ENCODE results near the gene CBX1. TPM values are rescaled to one million over a fixed set of nuclear protein-coding genes. Genes with fewer than 3 reads are reported as not detected.

CBX1 gene
- total and polyA plus RNA-seq, 5 donors: 29.2 to 37.9 (median 33.2) TPM

DNA sequence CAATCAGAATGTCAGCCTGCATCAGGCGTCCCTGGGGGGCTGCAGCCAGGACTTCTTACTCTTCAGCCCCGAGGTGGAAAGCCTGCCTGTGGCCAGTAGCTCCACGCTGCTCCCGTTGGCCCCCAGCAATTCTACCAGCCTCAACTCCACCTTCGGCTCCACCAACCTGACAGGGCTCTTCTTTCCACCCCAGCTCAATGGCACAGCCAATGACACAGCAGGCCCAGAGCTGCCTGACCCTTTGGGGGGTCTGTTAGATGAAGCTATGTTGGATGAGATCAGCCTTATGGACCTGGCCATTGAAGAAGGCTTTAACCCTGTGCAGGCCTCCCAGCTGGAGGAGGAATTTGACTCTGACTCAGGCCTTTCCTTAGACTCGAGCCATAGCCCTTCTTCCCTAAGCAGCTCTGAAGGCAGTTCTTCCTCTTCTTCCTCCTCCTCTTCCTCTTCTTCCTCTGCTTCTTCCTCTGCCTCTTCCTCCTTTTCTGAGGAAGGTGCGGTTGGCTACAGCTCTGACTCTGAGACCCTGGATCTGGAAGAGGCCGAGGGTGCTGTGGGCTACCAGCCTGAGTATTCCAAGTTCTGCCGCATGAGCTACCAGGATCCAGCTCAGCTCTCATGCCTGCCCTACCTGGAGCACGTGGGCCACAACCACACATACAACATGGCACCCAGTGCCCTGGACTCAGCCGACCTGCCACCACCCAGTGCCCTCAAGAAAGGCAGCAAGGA is 42.7 kb downstream of the CBX1 start:
- H3K4me3 ChIP-seq (ENCODE audit: low read length): no peak overlapping the region
- 77% methylated on average over 11 of the region's 11 CpGs for WGBS
- no peak for ATAC-seq
- no peak for DNase-seq
- H3K4me1 ChIP-seq (ENCODE audit: control insufficient read depth, insufficient read depth, low read length): peaks cover 16% of the 10 kb centered on the region
- intact Hi-C loops (cut with DNase I): no loop called here
- no peak overlapping the region for H3K27ac ChIP-seq (ENCODE audit: low read length)
- H3K9me3 ChIP-seq (ENCODE audit: control insufficient read depth, low read length): no peaks in the 10 kb centered on the region
- H3K27me3 ChIP-seq (ENCODE audit: control insufficient read depth, insufficient read depth): no peaks in the 10 kb centered on the region

DNA sequence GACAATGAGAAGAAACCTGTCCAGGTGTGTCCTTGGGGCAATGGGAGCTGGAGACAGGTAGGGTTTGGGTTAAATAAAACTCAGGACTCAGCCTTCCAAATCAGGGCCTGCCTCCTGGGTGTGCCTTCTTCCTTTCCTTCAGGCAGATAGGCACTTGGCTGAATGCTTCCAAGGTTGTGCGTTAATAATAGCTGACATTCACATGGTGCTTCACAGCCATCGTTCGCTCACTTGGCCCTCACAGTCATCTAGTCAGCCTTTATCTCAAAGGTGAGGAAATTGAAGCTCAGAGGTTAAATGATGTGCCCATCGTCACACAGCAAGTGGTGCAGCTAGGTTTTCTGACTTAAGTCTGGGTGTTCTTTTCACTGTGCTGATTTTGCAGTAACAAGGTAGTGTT is 43.7 kb downstream of the CBX1 start:
- 44% methylated on average over 4 of the region's 4 CpGs for WGBS
- Histone ChIP-seq H3K4me3 (ENCODE audit: low read length) (no peak overlapping the region), H3K4me1 (ENCODE audit: control insufficient read depth, insufficient read depth, low read length) (peaks cover 18% of the 10 kb centered on the region), H3K27ac (ENCODE audit: low read length) (no peak overlapping the region), H3K27me3 (ENCODE audit: control insufficient read depth, insufficient read depth) (no peaks in the 10 kb centered on the region), H3K9me3 (ENCODE audit: control insufficient read depth, low read length) (no peaks in the 10 kb centered on the region)
- DNase-seq (no peak), ATAC-seq (no peak)
- intact Hi-C loops (cut with DNase I): no loop called here

DNA sequence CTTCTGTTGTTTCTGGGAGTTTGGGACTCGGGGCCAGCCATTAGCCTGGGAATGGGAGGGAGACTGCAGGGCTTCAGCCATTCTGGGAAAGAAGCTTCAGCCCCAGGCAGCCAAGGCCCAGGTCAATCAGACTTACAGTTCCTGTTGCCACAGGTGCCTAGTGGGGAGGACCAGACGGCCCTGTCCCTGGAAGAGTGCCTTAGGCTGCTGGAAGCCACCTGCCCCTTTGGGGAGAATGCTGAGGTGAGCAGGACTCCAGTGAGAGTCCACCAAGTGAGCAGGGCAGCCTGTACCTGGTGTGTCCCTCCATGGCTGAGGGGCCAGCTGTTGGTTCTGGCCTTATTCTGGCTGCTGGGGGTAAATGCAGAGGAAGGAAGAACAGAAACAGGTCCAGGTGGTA is 44.4 kb downstream of the CBX1 start:
- Histone ChIP-seq H3K27me3 (ENCODE audit: control insufficient read depth, insufficient read depth) (no peaks in the 10 kb centered on the region), H3K4me1 (ENCODE audit: control insufficient read depth, insufficient read depth, low read length) (peaks cover 24% of the 10 kb centered on the region), H3K9me3 (ENCODE audit: control insufficient read depth, low read length) (no peaks in the 10 kb centered on the region), H3K4me3 (ENCODE audit: low read length) (no peak overlapping the region), H3K27ac (ENCODE audit: low read length) (peak overlapping the region; percentile 40)
- intact Hi-C loops (cut with DNase I): no loop called here
- no peak for DNase-seq
- WGBS: 69% methylated on average over 2 of the region's 2 CpGs
- ATAC-seq: no peak

DNA sequence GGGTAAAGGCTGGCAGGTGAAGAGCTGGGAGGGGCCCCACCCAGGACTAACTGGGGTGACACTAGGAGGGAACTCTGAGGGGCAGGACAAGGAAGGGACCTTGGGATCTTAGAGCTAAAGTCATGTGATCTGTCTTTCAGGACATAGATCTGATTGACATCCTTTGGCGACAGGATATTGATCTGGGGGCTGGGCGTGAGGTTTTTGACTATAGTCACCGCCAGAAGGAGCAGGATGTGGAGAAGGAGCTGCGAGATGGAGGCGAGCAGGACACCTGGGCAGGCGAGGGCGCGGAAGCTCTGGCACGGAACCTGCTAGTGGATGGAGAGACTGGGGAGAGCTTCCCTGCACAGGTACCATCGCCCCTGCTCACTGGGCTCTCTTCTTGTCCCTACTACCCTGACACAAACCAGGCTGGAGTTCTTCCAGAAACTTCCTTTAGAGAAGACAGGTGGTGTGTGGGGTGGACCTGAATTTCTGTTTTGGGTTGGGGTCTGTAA is 45.0 kb downstream of the CBX1 start:
- no peak overlapping the region for H3K4me3 ChIP-seq (ENCODE audit: low read length)
- peaks cover 27% of the 10 kb centered on the region for H3K4me1 ChIP-seq (ENCODE audit: control insufficient read depth, insufficient read depth, low read length)
- 89% methylated on average over 10 of the region's 10 CpGs for WGBS

DNA sequence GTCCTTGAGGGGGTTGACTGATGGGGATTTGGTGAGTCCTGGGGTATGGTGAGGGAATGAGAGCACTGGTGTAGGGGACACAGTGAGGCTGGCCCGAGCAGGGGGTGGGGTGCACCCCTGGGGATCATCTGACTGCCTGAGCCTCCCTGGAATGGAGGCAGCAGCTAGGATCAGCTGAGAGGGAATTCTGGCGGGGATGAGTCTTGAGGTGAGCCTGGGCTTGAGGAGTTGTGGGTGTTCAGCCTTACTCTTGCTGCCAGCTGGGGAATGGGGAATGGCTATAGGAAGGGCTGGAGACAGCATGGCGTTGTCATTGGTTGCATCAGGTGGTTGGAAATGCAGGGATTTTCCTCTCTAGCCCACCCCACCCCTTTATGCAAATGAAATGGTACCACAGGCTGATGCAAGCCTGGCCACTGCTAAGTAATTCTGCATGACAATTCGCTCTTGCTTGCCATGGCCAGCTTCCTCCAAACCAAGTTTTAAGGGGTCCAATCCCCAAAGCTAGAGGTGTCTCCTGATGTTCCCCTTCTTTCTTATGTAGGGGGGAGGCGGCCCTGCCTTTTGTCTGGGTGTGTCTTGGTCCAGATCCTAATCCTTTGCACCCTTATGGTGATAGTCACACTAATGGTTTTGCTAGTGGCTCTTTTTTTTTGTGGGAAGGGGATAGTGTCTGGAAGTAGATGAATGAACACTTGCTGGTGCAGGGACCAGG is 45.6 kb downstream of the CBX1 start:
- no peaks in the 10 kb centered on the region for H3K27me3 ChIP-seq (ENCODE audit: control insufficient read depth, insufficient read depth)
- intact Hi-C loops (cut with DNase I): no loop called here
- no peak overlapping the region for H3K27ac ChIP-seq (ENCODE audit: low read length)
- 83% methylated on average over 5 of the region's 5 CpGs for WGBS
- ATAC-seq (no peak), DNase-seq (peak in 1 of 3 donors; percentile 35)
- no peak overlapping the region for H3K4me3 ChIP-seq (ENCODE audit: low read length)
- no peaks in the 10 kb centered on the region for H3K9me3 ChIP-seq (ENCODE audit: control insufficient read depth, low read length)
- H3K4me1 ChIP-seq (ENCODE audit: control insufficient read depth, insufficient read depth, low read length): peaks cover 32% of the 10 kb centered on the region

More for the DNA sequence above, 45.0 kb downstream of the CBX1 start:
- no peak overlapping the region for H3K27ac ChIP-seq (ENCODE audit: low read length)
- peak in 1 of 3 donors; percentile 40 for DNase-seq
- ATAC-seq: no peak
- intact Hi-C loops (cut with DNase I): no loop called here
- no peaks in the 10 kb centered on the region for H3K9me3 ChIP-seq (ENCODE audit: control insufficient read depth, low read length)
- H3K27me3 ChIP-seq (ENCODE audit: control insufficient read depth, insufficient read depth): no peaks in the 10 kb centered on the region

DNA sequence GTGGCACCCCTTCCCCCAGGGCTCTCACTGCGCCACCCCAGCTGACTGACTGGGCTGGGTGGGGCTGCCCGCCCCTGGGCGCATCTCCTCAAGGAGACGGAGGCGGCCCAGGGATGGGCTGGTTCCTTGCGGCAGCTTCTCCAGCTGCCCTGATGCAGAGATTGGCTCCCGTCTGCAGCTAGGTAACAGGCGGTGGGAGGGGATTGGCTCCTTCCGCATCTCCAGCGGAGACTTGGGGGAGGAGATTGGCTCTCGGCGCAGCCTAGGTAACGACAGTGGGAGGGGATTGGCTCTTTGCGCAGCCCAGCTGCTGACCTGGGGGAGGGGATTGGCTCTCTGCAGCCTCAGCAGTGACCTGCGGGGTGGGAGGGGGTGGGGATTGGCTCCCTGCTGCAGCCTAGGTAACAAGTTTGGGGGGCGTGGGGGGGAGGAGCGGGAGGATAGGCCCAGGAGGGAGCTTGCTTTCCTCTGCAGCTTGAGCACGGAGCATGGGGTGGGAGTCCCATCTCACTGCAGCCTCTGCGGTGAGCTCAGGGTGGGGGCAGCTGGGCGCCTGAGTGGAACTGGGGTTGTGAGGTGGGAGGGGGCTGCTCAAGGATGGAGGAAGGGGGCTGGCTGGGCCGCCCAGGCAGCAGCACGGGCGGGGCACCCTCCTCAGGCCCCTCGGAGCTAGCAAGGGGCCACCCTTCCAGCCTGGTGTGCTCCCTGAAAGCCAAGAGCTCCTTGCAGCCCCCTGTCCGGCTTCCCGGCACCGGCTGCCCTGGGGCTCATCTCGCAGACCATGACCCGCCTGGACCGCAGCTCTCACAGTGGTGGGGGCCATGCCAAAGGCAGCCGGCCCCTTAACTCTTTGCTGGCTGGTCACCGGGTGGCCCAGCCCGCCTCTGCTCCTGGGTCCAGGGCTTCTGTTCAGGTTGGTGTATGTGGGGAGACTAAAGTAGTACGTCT is 46.8 kb downstream of the CBX1 start:
- H3K4me3 ChIP-seq (ENCODE audit: low read length): peak overlapping the region; percentile 35
- ATAC-seq (peak; percentile 19 to 45), DNase-seq (peak; percentile 67 to 89 (median 86))
- peak overlapping the region; percentile 88 for H3K27ac ChIP-seq (ENCODE audit: low read length)
- peaks cover 31% of the 10 kb centered on the region for H3K4me1 ChIP-seq (ENCODE audit: control insufficient read depth, insufficient read depth, low read length)
- no peaks in the 10 kb centered on the region for H3K9me3 ChIP-seq (ENCODE audit: control insufficient read depth, low read length)
- intact Hi-C loops (cut with DNase I): no loop called here
- WGBS: 20% methylated on average over 34 of the region's 34 CpGs
- H3K27me3 ChIP-seq (ENCODE audit: control insufficient read depth, insufficient read depth): no peaks in the 10 kb centered on the region

DNA sequence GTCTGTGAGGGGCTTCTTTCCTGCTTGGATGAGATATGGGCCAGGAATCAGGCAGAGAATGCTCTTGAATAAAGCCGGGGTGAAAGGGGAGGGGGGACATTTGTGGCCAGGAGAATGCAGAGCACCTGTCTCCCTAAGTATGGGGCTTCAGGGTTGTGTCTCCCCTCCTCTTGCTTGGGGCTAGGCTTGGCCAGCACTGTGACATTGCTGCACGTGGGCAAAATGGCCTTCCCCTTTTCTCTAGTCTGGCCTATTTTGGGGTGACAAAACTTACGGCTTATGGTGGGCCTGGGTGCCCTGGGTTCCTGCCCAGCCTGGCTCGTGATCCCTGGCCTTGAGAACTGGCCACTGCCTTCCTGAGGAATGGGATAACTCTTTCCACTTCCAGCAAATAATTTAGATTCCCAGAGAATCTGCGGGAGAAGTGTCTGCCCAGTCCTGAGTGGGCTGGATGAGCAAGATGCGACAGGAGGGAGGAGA is 47.5 kb downstream of the CBX1 start:
- peaks cover 31% of the 10 kb centered on the region for H3K4me1 ChIP-seq (ENCODE audit: control insufficient read depth, insufficient read depth, low read length)
- ATAC-seq (no peak), DNase-seq (peak in 1 of 3 donors; percentile 42)
- H3K9me3 ChIP-seq (ENCODE audit: control insufficient read depth, low read length): no peaks in the 10 kb centered on the region
- 16% methylated on average over 6 of the region's 6 CpGs for WGBS
- intact Hi-C loops (cut with DNase I): no loop called here
- peak overlapping the region; percentile 88 for H3K27ac ChIP-seq (ENCODE audit: low read length)
- H3K4me3 ChIP-seq (ENCODE audit: low read length): peak overlapping the region; percentile 35
- no peaks in the 10 kb centered on the region for H3K27me3 ChIP-seq (ENCODE audit: control insufficient read depth, insufficient read depth)

DNA sequence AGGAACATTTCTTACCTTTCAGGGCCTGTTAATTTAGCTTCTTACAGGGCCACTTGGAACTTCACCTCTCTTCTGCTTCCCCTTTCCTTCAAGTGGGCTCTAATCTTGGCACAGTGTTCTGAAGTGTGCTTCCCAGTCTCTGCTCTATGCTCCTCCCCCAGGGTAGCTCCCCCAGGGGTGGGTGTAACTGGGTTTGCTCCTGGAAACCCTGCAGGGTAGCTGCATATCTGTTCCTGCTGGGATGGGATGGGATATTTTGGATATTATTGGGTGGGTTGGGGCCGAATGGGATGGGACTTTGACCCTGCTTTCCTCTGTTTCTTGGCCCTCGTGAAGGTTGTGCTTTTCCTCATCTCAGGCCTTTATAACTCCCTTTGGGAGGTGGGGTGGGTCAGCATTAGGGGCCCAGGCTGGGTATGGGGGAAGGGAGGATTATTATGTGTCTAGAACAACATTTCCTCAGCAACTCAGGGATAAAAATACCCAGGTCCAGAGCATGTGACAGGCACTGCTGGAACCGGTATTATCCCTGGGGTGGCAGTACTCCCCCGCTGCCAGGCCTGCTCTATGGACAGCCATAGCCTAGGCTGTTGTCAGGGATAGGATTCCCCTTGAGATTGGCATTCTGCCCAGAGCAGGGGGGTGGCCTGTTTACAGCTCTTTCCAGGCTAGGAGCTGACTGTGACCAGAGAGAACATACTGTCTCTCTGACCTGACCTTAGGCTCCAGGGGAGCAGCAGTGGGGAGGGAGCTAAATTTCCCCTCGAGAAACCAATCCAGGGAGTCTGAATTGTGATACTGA is 48.1 kb downstream of the CBX1 start:
- peak overlapping the region; percentile 90 for H3K27ac ChIP-seq (ENCODE audit: low read length)
- DNase-seq (peak; percentile 81 to 91 (median 91)), ATAC-seq (peak; percentile 34 to 54)
- intact Hi-C loops (cut with DNase I): no loop called here
- no peaks in the 10 kb centered on the region for H3K27me3 ChIP-seq (ENCODE audit: control insufficient read depth, insufficient read depth)
- WGBS: 10% methylated on average over 5 of the region's 5 CpGs
- H3K9me3 ChIP-seq (ENCODE audit: control insufficient read depth, low read length): no peaks in the 10 kb centered on the region
- peak overlapping the region; percentile 60 for H3K4me3 ChIP-seq (ENCODE audit: low read length)
- H3K4me1 ChIP-seq (ENCODE audit: control insufficient read depth, insufficient read depth, low read length): peaks cover 29% of the 10 kb centered on the region

DNA sequence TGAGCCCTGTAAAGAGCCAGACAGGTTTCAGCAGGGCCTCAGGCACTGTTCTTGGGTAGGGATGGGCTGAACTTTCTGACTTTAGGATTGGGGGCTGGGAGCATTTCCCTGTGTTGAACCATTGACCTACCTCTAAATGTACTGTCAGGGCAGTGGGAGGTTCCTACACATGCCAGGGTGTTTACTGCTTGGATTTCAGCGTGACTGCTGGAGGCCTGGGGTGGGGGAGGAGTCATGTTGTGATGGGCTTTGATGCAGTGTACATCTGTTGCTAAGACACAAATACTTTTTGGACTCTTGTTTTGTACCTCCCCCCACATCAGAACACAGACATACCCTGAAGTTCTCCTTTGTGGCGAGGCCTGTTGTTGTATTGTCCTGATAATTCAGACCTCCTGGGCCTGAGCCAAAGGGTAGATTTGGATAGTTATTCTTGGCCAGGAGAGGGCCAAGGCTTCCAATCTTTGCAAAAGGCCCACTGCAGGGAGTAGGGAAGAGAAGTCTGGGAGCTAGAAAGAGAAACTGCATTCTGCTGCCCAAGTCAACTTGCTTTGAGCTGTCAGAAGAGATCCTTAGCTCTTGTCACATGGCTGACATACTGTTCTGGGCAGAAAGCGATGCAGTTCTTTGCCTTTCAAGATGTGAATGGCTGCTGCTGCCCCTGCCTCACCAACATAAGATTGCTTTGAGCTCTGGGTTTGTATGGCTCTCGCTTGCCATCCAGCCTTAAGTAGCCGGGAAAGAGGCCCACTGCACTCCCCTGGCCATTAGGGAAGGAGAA is 49.4 kb downstream of the CBX1 start:
- H3K27ac ChIP-seq (ENCODE audit: low read length): peak overlapping the region; percentile 90
- no peaks in the 10 kb centered on the region for H3K27me3 ChIP-seq (ENCODE audit: control insufficient read depth, insufficient read depth)
- no peaks in the 10 kb centered on the region for H3K9me3 ChIP-seq (ENCODE audit: control insufficient read depth, low read length)
- peak; percentile 30 to 32 for ATAC-seq
- H3K4me1 ChIP-seq (ENCODE audit: control insufficient read depth, insufficient read depth, low read length): peaks cover 27% of the 10 kb centered on the region
- H3K4me3 ChIP-seq (ENCODE audit: low read length): peak overlapping the region; percentile 71
- DNase-seq: peak; percentile 71 to 84 (median 77)
- intact Hi-C loops (cut with DNase I): no loop called here
- 17% methylated on average over 5 of the region's 5 CpGs for WGBS

Measured in right cardiac atrium (tissue), 5 donors.